ENCODE results near the gene TBPL1. TPM values are rescaled to one million over a fixed set of nuclear protein-coding genes. Genes with fewer than 3 reads are reported as not detected.

TBPL1 gene
- total and polyA plus RNA-seq, 2 of the 8 experiments (the other 6 are each of a cell fraction or from before 2014, with no cell fraction given) = 32.5 to 67.0 TPM

GRCh38 chr6:133923938-133924593 lies 29.0 kb upstream of the TBPL1 start (continued):
- TF ChIP-seq MAX (IDR thresholded peaks at IDR 0.05) (no peak), GABPA (IDR thresholded peaks at IDR 0.05; ENCODE audit: borderline replicate concordance, insufficient read depth, low read length) (no peak), BRCA1 (IDR thresholded peaks at IDR 0.05; ENCODE audit: low read depth, low read length) (no peak), RXRA (IDR thresholded peaks at IDR 0.05; ENCODE audit: insufficient read depth, low read depth, low read length) (no peak), CHD7 (IDR thresholded peaks at IDR 0.05; ENCODE audit: insufficient replicate concordance, low read length) (no peak), KDM1A (IDR thresholded peaks at IDR 0.05; ENCODE audit: borderline replicate concordance, low read length) (no peak), TCF12 (IDR thresholded peaks at IDR 0.05; ENCODE audit: low read depth, low read length) (no peak), SRF (IDR thresholded peaks at IDR 0.05; ENCODE audit: low read depth, low read length) (no peak), ATF3 (IDR thresholded peaks at IDR 0.05; ENCODE audit: insufficient read depth, low read depth, low read length) (no peak), CEBPB (IDR thresholded peaks at IDR 0.05; ENCODE audit: low read depth, low read length) (peak; percentile 83)
